Activated naive CD8-positive, alpha-beta T cell treated with anti-CD3 and anti-CD28 coated beads, Interleukin-2, amount 50 U/mL, for 24 hours (primary cell): ENCODE results near the gene NTRK3.

ENCODE experiments used
- ATAC-seq: fragments of 150-1000 bp; cut with Tn5 transposase; one replicate; pipeline ENCODE4 v1.10.0; 2021
- DNase-seq: peaks from one replicate; pipeline ENCODE4 v3.0.0; 2021
- H3K27ac Mint-ChIP-seq: one replicate; pipeline ENCODE4 v1.8.0; 2021; ENCODE audit warnings: mild to moderate bottlenecking, mixed read lengths
- H3K27me3 Mint-ChIP-seq: one replicate; pipeline ENCODE4 v1.8.0; 2021; ENCODE audit warnings: mixed read lengths
- H3K36me3 Mint-ChIP-seq: one replicate; pipeline ENCODE4 v1.8.0; 2021; ENCODE audit warnings: low read depth, mixed read lengths
- H3K4me1 Mint-ChIP-seq: one replicate; pipeline ENCODE4 v1.8.0; 2021; ENCODE audit warnings: mixed read lengths
- H3K4me3 Mint-ChIP-seq: one replicate; pipeline ENCODE4 v1.8.0; 2021; ENCODE audit warnings: mild to moderate bottlenecking, moderate library complexity, mixed read lengths
- H3K9me3 Mint-ChIP-seq: one replicate; pipeline ENCODE4 v1.8.0; 2021; ENCODE audit warnings: mixed read lengths

NTRK3 gene

GRCh38 chr15:88118035-88118434, 138.5 kb downstream of the NTRK3 start:
- no peaks in the 10 kb centered on the region for H3K36me3 Mint-ChIP-seq
- no peak overlapping the region for H3K27ac Mint-ChIP-seq

GRCh38 chr15:88115486-88116152, 140.9 kb downstream of the NTRK3 start:
- no peaks in the 10 kb centered on the region for H3K9me3 Mint-ChIP-seq
- no peaks in the 10 kb centered on the region for H3K36me3 Mint-ChIP-seq
- no peak for ATAC-seq
- no peaks in the 10 kb centered on the region for H3K27me3 Mint-ChIP-seq
- H3K4me1 Mint-ChIP-seq, result no peaks in the 10 kb centered on the region
- H3K4me3 Mint-ChIP-seq, result no peak overlapping the region
- DNase-seq, result no peak
- H3K27ac Mint-ChIP-seq, result no peak overlapping the region

More at GRCh38 chr15:88118035-88118434, 138.5 kb downstream of the NTRK3 start:
- ATAC-seq (no peak), DNase-seq (no peak)
- no peaks in the 10 kb centered on the region for H3K9me3 Mint-ChIP-seq
- H3K27me3 Mint-ChIP-seq, result no peaks in the 10 kb centered on the region
- H3K4me3 Mint-ChIP-seq, result no peak overlapping the region
- H3K4me1 Mint-ChIP-seq, result no peaks in the 10 kb centered on the region

DNA sequence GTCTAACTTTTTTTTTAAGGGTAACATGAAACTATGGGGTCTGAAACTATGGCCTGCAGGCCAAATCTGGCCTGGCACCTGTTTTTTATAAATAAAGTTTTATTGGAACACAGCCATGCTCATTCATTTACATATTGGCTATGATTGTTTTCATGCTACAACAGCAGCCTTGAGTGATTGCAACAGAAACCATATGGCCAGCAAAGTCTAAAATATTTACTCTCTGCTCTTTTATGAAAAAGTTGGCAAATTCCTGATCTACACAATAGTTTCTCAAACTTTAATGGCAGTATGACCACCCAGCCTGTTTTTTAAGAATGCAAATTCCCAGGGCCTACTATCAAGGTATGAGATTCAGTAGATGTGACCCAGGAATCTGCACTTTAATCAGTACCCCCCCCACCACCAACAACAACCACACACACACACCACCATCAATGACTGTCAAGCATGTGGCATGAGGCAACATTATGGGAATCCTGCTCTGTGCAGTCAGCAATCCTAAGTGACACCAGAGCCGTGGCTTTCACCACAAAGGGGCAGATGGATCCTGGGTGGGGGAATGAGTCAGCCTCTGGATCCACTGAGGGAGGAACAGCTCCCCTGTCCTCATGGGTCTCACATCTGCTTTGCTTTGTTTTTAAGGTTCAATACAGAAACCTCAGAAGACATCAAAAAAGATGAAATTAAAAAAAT, 142.8 kb downstream of the NTRK3 start:
- DNase-seq (no peak), ATAC-seq (no peak)
- Mint-ChIP-seq H3K27me3 (no peaks in the 10 kb centered on the region), H3K4me3 (no peak overlapping the region), H3K36me3 (no peaks in the 10 kb centered on the region), H3K27ac (no peak overlapping the region), H3K4me1 (no peaks in the 10 kb centered on the region), H3K9me3 (no peaks in the 10 kb centered on the region)

DNA sequence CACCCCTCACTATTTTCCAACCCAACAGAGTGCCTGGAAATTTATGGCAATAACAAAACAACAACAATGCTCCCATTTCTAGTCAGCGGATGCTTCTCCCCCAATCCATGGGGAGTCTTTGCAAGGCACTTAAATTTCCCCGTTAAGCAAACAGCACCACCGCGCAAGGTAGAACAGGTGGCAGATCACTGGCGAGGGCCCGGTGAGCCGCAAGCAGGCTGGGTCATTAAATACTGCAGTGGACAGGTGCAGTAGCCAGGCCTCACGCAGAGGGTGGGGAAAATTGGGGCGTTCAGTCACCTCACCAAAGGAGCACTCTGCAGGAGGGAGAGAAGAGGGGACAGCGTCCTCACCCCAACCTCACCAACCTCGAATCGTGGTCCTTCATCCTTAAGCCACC, 147.5 kb downstream of the NTRK3 start:
- no peak overlapping the region for H3K4me3 Mint-ChIP-seq
- DNase-seq (no peak), ATAC-seq (no peak)
- no peak overlapping the region for H3K27ac Mint-ChIP-seq
- no peaks in the 10 kb centered on the region for H3K4me1 Mint-ChIP-seq
- no peaks in the 10 kb centered on the region for H3K9me3 Mint-ChIP-seq
- H3K36me3 Mint-ChIP-seq, result no peaks in the 10 kb centered on the region
- H3K27me3 Mint-ChIP-seq, result no peaks in the 10 kb centered on the region

- Mint-ChIP-seq H3K9me3 (no peaks in the 10 kb centered on the region), H3K27ac (no peak overlapping the region), H3K27me3 (no peaks in the 10 kb centered on the region), H3K4me1 (no peaks in the 10 kb centered on the region), H3K4me3 (no peak overlapping the region), H3K36me3 (no peaks in the 10 kb centered on the region)
- no peak for DNase-seq
- ATAC-seq, result no peak
Measured at GRCh38 chr15:88108477-88108876, 148.1 kb downstream of the NTRK3 start.

GRCh38 chr15:88106074-88106473, 150.5 kb downstream of the NTRK3 start:
- no peaks in the 10 kb centered on the region for H3K9me3 Mint-ChIP-seq
- H3K36me3 Mint-ChIP-seq, result no peaks in the 10 kb centered on the region
- ATAC-seq, result no peak
- no peak overlapping the region for H3K4me3 Mint-ChIP-seq
- no peaks in the 10 kb centered on the region for H3K4me1 Mint-ChIP-seq
- H3K27ac Mint-ChIP-seq, result no peak overlapping the region
- no peak for DNase-seq
- H3K27me3 Mint-ChIP-seq, result no peaks in the 10 kb centered on the region

GRCh38 chr15:88104357-88104756, 152.2 kb downstream of the NTRK3 start:
- Mint-ChIP-seq H3K27ac (no peak overlapping the region), H3K36me3 (no peaks in the 10 kb centered on the region), H3K9me3 (no peaks in the 10 kb centered on the region), H3K4me1 (no peaks in the 10 kb centered on the region), H3K27me3 (no peaks in the 10 kb centered on the region), H3K4me3 (no peak overlapping the region)
- DNase-seq (no peak), ATAC-seq (no peak)

DNA sequence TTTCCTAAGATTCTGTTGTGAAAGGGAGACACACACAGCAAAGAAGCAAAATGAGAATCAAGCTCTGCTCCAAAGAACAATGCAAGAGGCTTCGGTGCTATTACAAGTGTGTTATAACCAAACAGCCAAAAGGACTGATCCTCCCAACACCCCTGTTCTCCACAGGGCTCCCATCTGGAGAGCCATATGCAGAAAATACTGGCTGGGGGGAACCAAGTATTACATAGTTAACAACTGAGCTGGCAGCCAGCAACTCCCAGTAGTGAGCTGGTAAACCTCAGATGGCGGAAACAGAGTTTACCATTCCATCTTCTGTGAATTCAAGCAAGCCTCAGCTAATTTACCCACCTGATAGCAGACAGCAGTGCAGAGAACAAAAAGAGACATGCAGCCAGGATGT, 156.4 kb downstream of the NTRK3 start:
- Mint-ChIP-seq H3K4me3 (no peak overlapping the region), H3K9me3 (no peaks in the 10 kb centered on the region), H3K27ac (no peak overlapping the region), H3K36me3 (no peaks in the 10 kb centered on the region), H3K27me3 (no peaks in the 10 kb centered on the region), H3K4me1 (no peaks in the 10 kb centered on the region)
- ATAC-seq, result no peak
- DNase-seq, result no peak

- ATAC-seq (no peak), DNase-seq (no peak)
- H3K9me3 Mint-ChIP-seq, result no peaks in the 10 kb centered on the region
- H3K4me3 Mint-ChIP-seq, result no peak overlapping the region
- H3K4me1 Mint-ChIP-seq, result no peaks in the 10 kb centered on the region
- no peaks in the 10 kb centered on the region for H3K36me3 Mint-ChIP-seq
- H3K27me3 Mint-ChIP-seq, result no peaks in the 10 kb centered on the region
- H3K27ac Mint-ChIP-seq, result no peak overlapping the region
Measured at GRCh38 chr15:88098361-88098760, 158.2 kb downstream of the NTRK3 start.

DNA sequence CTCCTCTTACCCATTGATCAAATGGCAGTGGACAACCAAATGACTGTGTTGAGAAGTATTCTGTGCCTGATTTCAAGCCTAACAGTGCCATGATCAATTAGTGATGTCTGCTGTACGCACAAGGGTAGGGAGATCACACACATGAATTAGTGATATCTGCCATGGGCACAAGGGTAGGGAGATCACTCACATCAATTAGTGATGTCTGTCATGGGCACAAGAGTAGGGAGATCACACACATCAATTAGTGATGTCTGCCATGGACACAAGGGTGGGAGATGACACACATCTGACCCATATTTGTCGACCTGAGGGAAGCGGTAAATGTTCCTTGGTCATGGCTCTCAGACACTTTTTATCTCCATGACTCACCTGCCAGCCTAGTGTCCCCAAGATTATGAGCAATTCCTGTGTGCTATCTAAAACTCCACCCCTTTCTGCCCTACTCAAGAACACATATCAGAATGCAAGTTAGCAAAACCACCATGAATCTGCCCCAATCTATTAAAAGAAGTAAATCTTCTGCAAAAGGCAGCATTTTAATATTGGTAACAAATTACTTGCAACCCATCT, 165.0 kb downstream of the NTRK3 start:
- Mint-ChIP-seq H3K27ac (no peak overlapping the region), H3K36me3 (no peaks in the 10 kb centered on the region), H3K4me1 (no peaks in the 10 kb centered on the region), H3K9me3 (peaks cover 5% of the 10 kb centered on the region), H3K4me3 (no peak overlapping the region), H3K27me3 (peaks cover 5% of the 10 kb centered on the region)
- ATAC-seq, result no peak
- DNase-seq, result no peak

- H3K27me3 Mint-ChIP-seq, result peaks cover 7% of the 10 kb centered on the region
- ATAC-seq (no peak), DNase-seq (no peak)
Measured at GRCh38 chr15:88090481-88091011, 166.0 kb downstream of the NTRK3 start.

DNA sequence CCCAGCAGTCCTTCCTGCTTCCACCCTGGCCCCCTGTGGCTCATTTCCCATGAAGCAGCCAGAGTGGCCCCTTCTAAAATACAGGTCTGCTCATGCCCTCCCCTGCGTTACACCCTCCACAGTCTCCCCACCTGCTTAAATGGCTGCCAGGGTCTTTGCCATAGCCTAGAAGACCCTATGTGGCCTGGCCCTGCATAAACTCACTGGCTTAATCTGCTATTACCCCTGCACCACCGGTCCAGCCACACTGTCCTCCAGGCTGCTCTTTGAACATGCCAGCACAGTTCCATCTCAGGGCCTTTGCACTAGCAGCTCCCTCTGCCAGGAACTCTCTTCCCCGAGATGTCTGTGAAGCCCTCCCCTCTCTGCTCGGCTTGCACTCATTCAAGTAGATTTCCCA, 166.8 kb downstream of the NTRK3 start:
- H3K4me1 Mint-ChIP-seq, result no peaks in the 10 kb centered on the region
- peaks cover 7% of the 10 kb centered on the region for H3K27me3 Mint-ChIP-seq
- no peaks in the 10 kb centered on the region for H3K36me3 Mint-ChIP-seq
- ATAC-seq (no peak), DNase-seq (no peak)
- peaks cover 5% of the 10 kb centered on the region for H3K9me3 Mint-ChIP-seq
- no peak overlapping the region for H3K27ac Mint-ChIP-seq
- no peak overlapping the region for H3K4me3 Mint-ChIP-seq

More at GRCh38 chr15:88090481-88091011, 166.0 kb downstream of the NTRK3 start:
- Mint-ChIP-seq H3K4me1 (no peaks in the 10 kb centered on the region), H3K4me3 (no peak overlapping the region), H3K36me3 (no peaks in the 10 kb centered on the region), H3K9me3 (peaks cover 5% of the 10 kb centered on the region), H3K27ac (no peak overlapping the region)

DNA sequence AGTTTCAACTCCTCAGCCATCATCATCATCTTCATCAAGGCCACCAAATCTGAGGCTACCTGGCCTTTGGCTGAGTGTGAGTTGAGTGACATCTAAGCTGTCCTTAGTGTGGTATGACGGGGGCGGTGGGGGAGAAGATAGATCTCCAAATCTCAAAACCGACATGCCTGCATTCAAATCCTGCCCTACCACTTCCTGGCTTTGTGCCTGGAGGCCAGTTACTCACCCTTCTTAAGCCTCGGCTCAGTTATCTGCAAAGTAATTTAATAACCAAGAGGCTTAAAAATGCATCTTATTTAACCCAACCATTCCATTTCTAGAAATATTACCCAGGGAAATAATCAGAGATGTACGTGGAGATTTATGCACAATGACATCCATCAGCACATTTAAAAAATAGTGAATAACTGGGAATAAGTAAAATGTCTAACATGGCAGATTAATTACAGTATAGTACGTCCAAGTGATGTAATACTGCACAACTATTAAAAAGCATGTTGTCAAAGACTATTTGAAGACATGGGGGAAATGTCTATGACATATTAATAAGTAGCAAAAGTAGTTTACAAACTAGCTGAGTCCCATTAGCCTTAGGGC, 167.4 kb downstream of the NTRK3 start:
- no peaks in the 10 kb centered on the region for H3K36me3 Mint-ChIP-seq
- no peaks in the 10 kb centered on the region for H3K4me1 Mint-ChIP-seq
- ATAC-seq (no peak), DNase-seq (no peak)
- peaks cover 5% of the 10 kb centered on the region for H3K9me3 Mint-ChIP-seq
- H3K27me3 Mint-ChIP-seq, result peaks cover 7% of the 10 kb centered on the region
- no peak overlapping the region for H3K27ac Mint-ChIP-seq
- H3K4me3 Mint-ChIP-seq, result no peak overlapping the region

DNA sequence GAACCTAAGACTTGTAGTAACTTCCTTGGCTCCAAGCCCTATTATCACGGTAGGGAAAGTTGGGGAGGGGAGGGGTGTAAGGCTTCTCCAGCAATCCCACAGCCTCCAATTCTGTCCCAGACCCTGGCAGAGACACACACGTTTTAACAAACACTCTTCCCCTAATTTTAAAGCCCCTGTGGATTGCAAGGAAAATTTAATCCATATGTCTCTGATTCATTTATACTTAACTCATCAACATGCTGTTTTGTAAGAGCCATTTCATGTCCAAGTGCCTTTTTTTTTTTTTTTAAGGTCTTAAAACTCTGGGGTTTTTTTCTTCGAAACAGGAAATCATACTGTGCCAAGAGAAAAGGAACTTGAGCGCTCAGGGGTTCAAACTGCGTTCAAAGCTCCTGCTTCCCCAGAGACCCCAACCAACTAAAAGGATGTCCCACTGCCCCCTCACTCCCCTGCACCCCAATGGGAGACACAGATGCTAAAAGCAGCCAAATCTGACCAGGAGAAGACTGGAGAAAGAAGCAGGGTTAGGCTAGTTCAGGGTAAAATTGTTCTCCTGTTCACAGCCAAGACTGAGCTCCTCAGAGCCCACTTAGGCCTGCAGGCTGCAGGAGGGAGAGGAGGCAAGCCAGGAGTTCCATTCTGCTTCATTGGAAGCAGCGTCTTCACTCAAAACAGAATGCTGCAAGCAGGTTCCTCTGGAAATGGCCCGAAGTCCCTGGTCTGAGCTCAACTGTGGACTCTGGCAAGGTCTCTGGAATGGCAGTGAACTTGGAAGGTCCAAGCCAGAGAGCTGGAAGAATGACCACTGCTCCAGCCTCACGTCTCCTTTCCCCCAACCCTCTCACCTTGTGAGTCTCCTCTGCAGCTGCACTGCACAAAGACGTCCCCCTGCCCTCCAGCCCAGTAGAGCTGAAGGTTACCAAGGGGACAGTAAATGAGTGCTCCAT, 172.5 kb downstream of the NTRK3 start:
- ATAC-seq, result no peak
- Mint-ChIP-seq H3K4me1 (no peaks in the 10 kb centered on the region), H3K36me3 (no peaks in the 10 kb centered on the region), H3K27ac (no peak overlapping the region), H3K9me3 (no peaks in the 10 kb centered on the region), H3K27me3 (peaks cover 2% of the 10 kb centered on the region), H3K4me3 (no peak overlapping the region)
- no peak for DNase-seq
